ENCODE measurements around the gene RAB36. TPM values are rescaled to one million over a fixed set of nuclear protein-coding genes. Genes with fewer than 3 reads are reported as not detected.

The RAB36 gene
- total and polyA plus RNA-seq, 4 donors, result 0.22 to 0.56 (median 0.37) TPM

DNA sequence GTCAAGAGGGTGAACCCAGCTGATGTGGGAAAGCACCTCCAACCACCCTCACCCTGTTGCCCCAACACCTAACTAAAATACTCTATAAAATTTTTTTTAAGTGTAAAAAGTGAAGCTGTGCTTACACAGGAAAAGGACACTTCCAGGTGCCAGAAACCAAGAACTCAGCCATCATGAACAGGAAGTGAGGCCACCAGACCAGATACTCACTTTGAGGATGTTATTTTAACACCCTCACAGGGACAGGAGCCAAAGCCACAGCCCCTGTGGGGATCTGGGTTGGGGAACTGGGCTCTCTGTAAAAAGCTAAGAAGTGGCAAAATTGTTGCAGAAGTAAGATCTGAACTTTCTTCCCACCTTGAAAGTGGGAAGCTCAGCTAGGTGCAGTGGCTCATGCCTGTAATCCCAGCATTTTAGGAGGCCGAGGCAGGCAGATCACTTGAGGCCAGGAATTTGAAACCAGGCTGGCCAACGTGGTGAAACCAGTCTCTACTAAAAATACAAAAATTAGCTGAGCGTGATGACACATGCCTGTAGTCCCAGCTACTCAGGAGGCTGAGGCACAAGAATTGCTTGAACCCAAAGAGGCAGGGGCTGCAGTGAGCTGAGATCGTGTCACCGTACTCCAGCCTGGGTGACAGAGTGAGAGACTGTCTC is 7.2 kb upstream of the RAB36 start:
- H3K4me1 ChIP-seq (ENCODE audit: control insufficient read depth in 4 of 4, insufficient read depth in 4 of 4, low read length in 3 of 4), result peaks cover 3 to 12% (median 6%) of the 10 kb centered on the region in 4 donors
- DNase-seq (ENCODE audit: low spot score), result no peak
- H3K9me3 ChIP-seq (ENCODE audit: control insufficient read depth in 4 of 4, low read length in 3 of 4), result no peaks in the 10 kb centered on the region
- 77% methylated on average over 5 of the region's 5 CpGs for WGBS
- H3K9ac ChIP-seq (ENCODE audit: low read depth in 1 of 2, low read length in 2 of 2), result no peak overlapping the region
- TF ChIP-seq FOXA1 (IDR thresholded peaks at IDR 0.05) (no peak), RXRA (IDR thresholded peaks at IDR 0.05) (no peak), RAD21 (IDR thresholded peaks at IDR 0.05) (no peak), HNF4A (conservative IDR thresholded peaks at IDR 0.05) (no peak), HNF4G (IDR thresholded peaks at IDR 0.05) (no peak), JUND (IDR thresholded peaks at IDR 0.05) (no peak), SP1 (IDR thresholded peaks at IDR 0.05) (no peak), YY1 (IDR thresholded peaks at IDR 0.05) (no peak), GABPA (IDR thresholded peaks at IDR 0.05 in 1 of 2, conservative IDR thresholded peaks at IDR 0.05 in 1 of 2) (no peak), EGR1 (IDR thresholded peaks at IDR 0.05; ENCODE audit: low read depth in 2 of 2) (no peak), REST (IDR thresholded peaks at IDR 0.05) (no peak)
- TF ChIP-seq, protein P1, sequence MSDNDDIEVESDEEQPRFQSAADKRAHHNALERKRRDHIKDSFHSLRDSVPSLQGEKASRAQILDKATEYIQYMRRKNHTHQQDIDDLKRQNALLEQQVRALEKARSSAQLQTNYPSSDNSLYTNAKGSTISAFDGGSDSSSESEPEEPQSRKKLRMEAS (IDR thresholded peaks at IDR 0.05), result no peak
- TF ChIP-seq, protein P2, sequence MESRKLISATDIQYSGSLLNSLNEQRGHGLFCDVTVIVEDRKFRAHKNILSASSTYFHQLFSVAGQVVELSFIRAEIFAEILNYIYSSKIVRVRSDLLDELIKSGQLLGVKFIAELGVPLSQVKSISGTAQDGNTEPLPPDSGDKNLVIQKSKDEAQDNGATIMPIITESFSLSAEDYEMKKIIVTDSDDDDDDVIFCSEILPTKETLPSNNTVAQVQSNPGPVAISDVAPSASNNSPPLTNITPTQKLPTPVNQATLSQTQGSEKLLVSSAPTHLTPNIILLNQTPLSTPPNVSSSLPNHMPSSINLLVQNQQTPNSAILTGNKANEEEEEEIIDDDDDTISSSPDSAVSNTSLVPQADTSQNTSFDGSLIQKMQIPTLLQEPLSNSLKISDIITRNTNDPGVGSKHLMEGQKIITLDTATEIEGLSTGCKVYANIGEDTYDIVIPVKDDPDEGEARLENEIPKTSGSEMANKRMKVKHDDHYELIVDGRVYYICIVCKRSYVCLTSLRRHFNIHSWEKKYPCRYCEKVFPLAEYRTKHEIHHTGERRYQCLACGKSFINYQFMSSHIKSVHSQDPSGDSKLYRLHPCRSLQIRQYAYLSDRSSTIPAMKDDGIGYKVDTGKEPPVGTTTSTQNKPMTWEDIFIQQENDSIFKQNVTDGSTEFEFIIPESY (IDR thresholded peaks at IDR 0.05), result no peak
- TF ChIP-seq, protein P3, sequence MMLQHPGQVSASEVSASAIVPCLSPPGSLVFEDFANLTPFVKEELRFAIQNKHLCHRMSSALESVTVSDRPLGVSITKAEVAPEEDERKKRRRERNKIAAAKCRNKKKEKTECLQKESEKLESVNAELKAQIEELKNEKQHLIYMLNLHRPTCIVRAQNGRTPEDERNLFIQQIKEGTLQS (IDR thresholded peaks at IDR 0.05), result no peak
- H3K27me3 ChIP-seq (ENCODE audit: control insufficient read depth in 4 of 4, insufficient read depth in 4 of 4, low read length in 3 of 4), result no peaks in the 10 kb centered on the region
- no peak overlapping the region for H3K27ac ChIP-seq (ENCODE audit: low read depth in 1 of 2, low read length in 2 of 2)
- H3K4me3 ChIP-seq (ENCODE audit: low read depth in 1 of 3, low read length in 3 of 3), result no peak overlapping the region
- H3K36me3 ChIP-seq (ENCODE audit: control insufficient read depth in 4 of 4, insufficient read depth in 3 of 4, low read depth in 1 of 4, low read length in 3 of 4), result no peaks in the 10 kb centered on the region

DNA sequence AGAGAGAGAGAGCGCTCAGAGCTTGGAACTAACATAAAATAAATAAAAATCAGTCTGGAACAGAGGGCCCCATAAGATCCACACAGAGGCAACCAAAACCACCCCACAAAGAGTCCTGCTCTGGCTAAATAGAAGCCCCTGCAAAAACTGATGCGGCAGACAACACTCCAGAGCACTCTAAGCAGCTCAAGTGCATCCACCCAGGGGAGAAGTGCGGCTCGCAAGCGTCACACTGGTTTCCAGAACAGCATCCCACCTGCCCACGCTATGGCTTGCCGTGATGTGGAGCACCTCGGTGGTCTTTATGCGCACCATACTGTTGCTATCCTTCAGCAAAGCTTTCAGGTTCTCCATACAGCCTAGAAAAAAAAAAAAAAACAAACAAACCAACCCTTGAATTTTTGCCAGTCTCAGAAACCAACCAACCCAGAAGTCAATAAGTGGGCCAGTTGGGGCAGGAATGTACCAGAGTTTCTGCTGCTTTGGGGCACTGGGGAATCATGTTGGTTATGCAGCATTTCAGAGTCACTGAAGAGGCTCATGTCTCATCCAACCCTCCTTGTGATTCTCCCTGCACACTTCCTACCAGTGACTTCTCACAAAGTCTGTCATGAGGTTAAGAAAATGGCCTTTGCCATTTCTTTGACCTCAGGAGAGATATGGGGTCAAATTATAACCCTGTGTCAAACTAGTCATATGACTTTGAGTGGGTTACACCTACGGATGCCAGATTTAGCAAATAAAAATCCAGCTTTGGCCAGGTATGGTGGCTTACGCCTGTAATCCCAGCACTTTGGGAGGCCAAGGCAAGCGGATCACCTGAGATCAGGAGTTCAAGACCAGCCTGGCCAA is 6.5 kb upstream of the RAB36 start:
- no peak for TF ChIP-seq SP1 (IDR thresholded peaks at IDR 0.05)
- TF ChIP-seq HNF4A (conservative IDR thresholded peaks at IDR 0.05), result no peak
- TF ChIP-seq, protein P3 (IDR thresholded peaks at IDR 0.05), result no peak
- no peak for TF ChIP-seq YY1 (IDR thresholded peaks at IDR 0.05)
- TF ChIP-seq FOXA1 (IDR thresholded peaks at IDR 0.05), result no peak
- TF ChIP-seq, protein P4, sequence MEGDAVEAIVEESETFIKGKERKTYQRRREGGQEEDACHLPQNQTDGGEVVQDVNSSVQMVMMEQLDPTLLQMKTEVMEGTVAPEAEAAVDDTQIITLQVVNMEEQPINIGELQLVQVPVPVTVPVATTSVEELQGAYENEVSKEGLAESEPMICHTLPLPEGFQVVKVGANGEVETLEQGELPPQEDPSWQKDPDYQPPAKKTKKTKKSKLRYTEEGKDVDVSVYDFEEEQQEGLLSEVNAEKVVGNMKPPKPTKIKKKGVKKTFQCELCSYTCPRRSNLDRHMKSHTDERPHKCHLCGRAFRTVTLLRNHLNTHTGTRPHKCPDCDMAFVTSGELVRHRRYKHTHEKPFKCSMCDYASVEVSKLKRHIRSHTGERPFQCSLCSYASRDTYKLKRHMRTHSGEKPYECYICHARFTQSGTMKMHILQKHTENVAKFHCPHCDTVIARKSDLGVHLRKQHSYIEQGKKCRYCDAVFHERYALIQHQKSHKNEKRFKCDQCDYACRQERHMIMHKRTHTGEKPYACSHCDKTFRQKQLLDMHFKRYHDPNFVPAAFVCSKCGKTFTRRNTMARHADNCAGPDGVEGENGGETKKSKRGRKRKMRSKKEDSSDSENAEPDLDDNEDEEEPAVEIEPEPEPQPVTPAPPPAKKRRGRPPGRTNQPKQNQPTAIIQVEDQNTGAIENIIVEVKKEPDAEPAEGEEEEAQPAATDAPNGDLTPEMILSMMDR (IDR thresholded peaks at IDR 0.05; ENCODE audit: low read depth, low read length, missing input control), result no peak
- TF ChIP-seq RXRA (IDR thresholded peaks at IDR 0.05), result no peak
- no peak for TF ChIP-seq HNF4G (IDR thresholded peaks at IDR 0.05)
- no peak for TF ChIP-seq NR2F2 (IDR thresholded peaks at IDR 0.05)
- TF ChIP-seq, protein P2 (IDR thresholded peaks at IDR 0.05), result no peak
- TF ChIP-seq RAD21 (IDR thresholded peaks at IDR 0.05), result no peak
- TF ChIP-seq, protein P1 (IDR thresholded peaks at IDR 0.05), result no peak
- TF ChIP-seq GABPA (IDR thresholded peaks at IDR 0.05 in 1 of 2, conservative IDR thresholded peaks at IDR 0.05 in 1 of 2), result no peak
- no peak for TF ChIP-seq JUND (IDR thresholded peaks at IDR 0.05)
- TF ChIP-seq FOXA2 (IDR thresholded peaks at IDR 0.05), result no peak
- H3K4me3 ChIP-seq (ENCODE audit: low read depth in 1 of 3, low read length in 3 of 3), result no peak overlapping the region
- H3K27me3 ChIP-seq (ENCODE audit: control insufficient read depth in 4 of 4, insufficient read depth in 4 of 4, low read length in 3 of 4), result no peaks in the 10 kb centered on the region
- 93% methylated on average over 12 of the region's 12 CpGs for WGBS
- H3K4me1 ChIP-seq (ENCODE audit: control insufficient read depth in 4 of 4, insufficient read depth in 4 of 4, low read length in 3 of 4), result peaks cover 3 to 12% (median 6%) of the 10 kb centered on the region in 4 donors
- H3K36me3 ChIP-seq (ENCODE audit: control insufficient read depth in 4 of 4, insufficient read depth in 3 of 4, low read depth in 1 of 4, low read length in 3 of 4), result no peaks in the 10 kb centered on the region
- no peak for DNase-seq (ENCODE audit: low spot score)
- H3K27ac ChIP-seq (ENCODE audit: low read depth in 1 of 2, low read length in 2 of 2), result no peak overlapping the region
- no peak overlapping the region for H3K9ac ChIP-seq (ENCODE audit: low read depth in 1 of 2, low read length in 2 of 2)
- H3K9me3 ChIP-seq (ENCODE audit: control insufficient read depth in 4 of 4, low read length in 3 of 4), result no peaks in the 10 kb centered on the region

Data from liver (tissue), 9 donors.